GM12878 (cell line): ENCODE results near the gene FSTL4. TPM values are rescaled to one million over a fixed set of nuclear protein-coding genes. Genes with fewer than 3 reads are reported as not detected.

Source experiments
- ATAC-seq: fragments of 200-7000 bp; cut with Tn5 transposase; 3 replicates; pipeline ENCODE4 v1.9.1; 2020; ENCODE audit warnings: mild to moderate bottlenecking, moderate library complexity
- BruUV-seq: library from RNA; stranded (reverse); fragments of 400-500 nt; replicated peaks from 2 replicates; lab custom pipeline; 2021; lab: Mats Ljungman, UMichigan
- CTCF ChIA-PET: fragments of 300-600 bp; sonication (Branson Sonifier 250); formaldehyde crosslinking; extraction: SDS; loops from one replicate; lab custom pipeline; 2021; ENCODE audit warnings: inconsistent platforms; lab: Yijun Ruan, JAX
- POLR2A ChIA-PET: fragments of 350-600 bp; formaldehyde crosslinking; extraction: SDS; loops from one replicate; lab custom pipeline; 2021; ENCODE audit warnings: inconsistent platforms; lab: Charles Lee
- RAD21 ChIA-PET: fragments of 300-600 bp; sonication (Branson Sonifier 250); formaldehyde crosslinking; loops from one replicate; lab custom pipeline; 2023; ENCODE audit warnings: antibody characterized with exemption; ENCODE audit not compliant: unreplicated experiment; lab: Charles Lee
- SMC1A ChIA-PET: fragments of 300-600 bp; sonication (Branson Sonifier 250); formaldehyde crosslinking; loops from one replicate; lab custom pipeline; 2023; ENCODE audit not compliant: unreplicated experiment, uncharacterized antibody; lab: Charles Lee
- DNase-seq: peaks from one replicate; pipeline ENCODE4 v3.0.0-alpha.2; 2011; ENCODE audit warnings: low read depth, low spot score
- FAIRE-seq: peaks from 3 replicates; lab custom pipeline; 2011; peaks lifted over from hg19 to GRCh38; lab: Jason Lieb, UNC
- H2AFZ ChIP-seq: 2 replicates; pipeline ENCODE4 v1.6.0; 2011; ENCODE audit warnings: low read depth, low read length, control low read depth; ENCODE audit not compliant: control insufficient read depth
- H3K27ac ChIP-seq: 2 replicates; pipeline ENCODE4 v1.5.1; 2011; ENCODE audit warnings: control low read depth; ENCODE audit not compliant: control insufficient read depth, insufficient read depth
- H3K27me3 ChIP-seq, 2 experiments: replicated peaks in 1 of 2; 2 replicates each; pipeline versions ENCODE4 v1.6.0 to v1.6.1; 2011; ENCODE audit warnings: low read length in 1 of 2; ENCODE audit not compliant: control insufficient read depth in 2 of 2, insufficient read depth in 2 of 2
- H3K36me3 ChIP-seq, 2 experiments: 2 replicates each; pipeline ENCODE4 v1.5.1; 2011; ENCODE audit warnings: low read length in 1 of 2; ENCODE audit not compliant: control insufficient read depth in 2 of 2, insufficient read depth in 2 of 2
- H3K4me1 ChIP-seq: 2 replicates; pipeline ENCODE4 v1.6.1; 2011; ENCODE audit warnings: mild to moderate bottlenecking, low read length, moderate library complexity, mixed read lengths; ENCODE audit not compliant: control insufficient read depth, insufficient read depth
- H3K4me2 ChIP-seq: 2 replicates; pipeline ENCODE4 v1.6.0; 2011; ENCODE audit warnings: control low read depth; ENCODE audit not compliant: control insufficient read depth, insufficient read depth
- H3K4me3 ChIP-seq: fragments of 200-600 bp; sonication (generic); 2 replicates; pipeline ENCODE4 v1.5.1; 2016
- H3K79me2 ChIP-seq: 2 replicates; pipeline ENCODE4 v1.6.0; 2011; ENCODE audit warnings: low read length; ENCODE audit not compliant: control insufficient read depth, insufficient read depth
- H3K9ac ChIP-seq: 2 replicates; pipeline ENCODE4 v1.8.0; 2011; ENCODE audit warnings: low read length, control low read depth, mixed read lengths; ENCODE audit not compliant: control insufficient read depth, insufficient read depth
- H3K9me3 ChIP-seq: replicated peaks from 3 replicates; pipeline ENCODE4 v1.5.1; 2011; ENCODE audit warnings: mild to moderate bottlenecking, low read length; ENCODE audit not compliant: control insufficient read depth, insufficient read depth
- H4K20me1 ChIP-seq: 2 replicates; pipeline ENCODE4 v1.6.0; 2011; ENCODE audit not compliant: control insufficient read depth, insufficient read depth
- BCL11A ChIP-seq: IDR thresholded peaks from 2 replicates; pipeline ENCODE4 v1.6.1; 2011; ENCODE audit warnings: low read depth, low read length
- BHLHE40 ChIP-seq, 2 experiments: fragments of 450-650 bp in 1 of 2; IDR thresholded peaks; 2 replicates each; pipeline ENCODE4 v1.6.1; 2011 to 2017; ENCODE audit warnings: low read depth in 2 of 2, borderline replicate concordance in 1 of 2, improper control_type of control experiment in 1 of 2, low read length in 1 of 2, mild to moderate bottlenecking in 1 of 2
- CBX5 ChIP-seq: sonication (generic); IDR thresholded peaks from 2 replicates; pipeline ENCODE4 v1.6.1; 2016; ENCODE audit warnings: low read depth, moderate library complexity, mild to moderate bottlenecking, inconsistent platforms
- JUND ChIP-seq: IDR thresholded peaks from 2 replicates; pipeline ENCODE4 v1.6.1; 2012; ENCODE audit warnings: low read depth, mild to moderate bottlenecking, low read length, improper control_type of control experiment, moderate library complexity
- MXI1 ChIP-seq: fragments of 150-350 bp; IDR thresholded peaks from 2 replicates; pipeline ENCODE4 v1.6.1; 2011; ENCODE audit warnings: low read depth, mild to moderate bottlenecking, inconsistent platforms, low read length, improper control_type of control experiment
- SMAD5 ChIP-seq: IDR thresholded peaks from 2 replicates; pipeline ENCODE4 v1.6.1; 2016; ENCODE audit warnings: antibody characterized with exemption, low read depth
- SRF ChIP-seq, 2 experiments: IDR thresholded peaks; 2 replicates each; pipeline ENCODE4 v1.6.1; 2011; ENCODE audit warnings: low read depth in 2 of 2, low read length in 2 of 2, mild to moderate bottlenecking in 1 of 2, moderate library complexity in 1 of 2
- TCF12 ChIP-seq: IDR thresholded peaks from 2 replicates; pipeline ENCODE4 v1.6.1; 2011; ENCODE audit warnings: low read depth, mild to moderate bottlenecking, low read length
- TCF7 ChIP-seq: IDR thresholded peaks from 2 replicates; pipeline ENCODE4 v1.6.1; 2014; ENCODE audit warnings: antibody characterized with exemption, borderline replicate concordance
- ZBTB4 ChIP-seq: fragments of 450-650 bp; formaldehyde crosslinking; IDR thresholded peaks from 2 replicates; pipeline ENCODE4 v1.4.0; 2022; ENCODE audit warnings: mild to moderate bottlenecking, moderate library complexity
- WGBS: methylation state at CpG from one replicate; pipeline ENCODE4 v1.1.6; 2016; ENCODE audit warnings: low lambda C conversion rate; ENCODE audit not compliant: insufficient replicate concordance, insufficient coverage; ENCODE audit errors: missing lambda C conversion rate; 5-methylcytosine and 5-hydroxymethylcytosine counted together
- in situ Hi-C: fragments of 300-500 bp; cut with MboI; formaldehyde crosslinking; loops from 9 replicates; pipeline ENCODE4 v1.14.3; 2018; ENCODE audit warnings: mixed read lengths
- intact Hi-C: fragments of 100-400 bp; cut with micrococcal nuclease; formaldehyde crosslinking; loops from one replicate; pipeline ENCODE4 v1.14.2; 2022; ENCODE audit not compliant: unreplicated experiment
- polyA plus RNA-seq, 11 experiments: library from polyadenylated mRNA; depleted of rRNA in 4 of 11; unstranded in 6 of 11; stranded (reverse) in 5 of 11; fragments of >200 nt; fragmentation: Nextera tagmentation in 4 of 11; fragmentation: Illumina TruSeq in 1 of 11; extraction: Ambion mirVana in 4 of 11; extraction: Trizol in 1 of 11; gene quantifications; 1 replicate in 1 of 11; 2 replicates in 10 of 11; pipeline versions ENCODE4 v1.2.1 to v1.2.3, GENCODE V29; 2011 to 2016; ENCODE audit warnings: inconsistent platforms in 2 of 11, missing spikeins in 2 of 11, low read depth in 1 of 11
- total RNA-seq, 4 experiments: library from RNA; depleted of rRNA in 3 of 4; stranded (reverse); fragments of >200 nt in 3 of 4; fragmentation: Illumina TruSeq in 1 of 4; extraction: Trizol in 1 of 4; gene quantifications; 2 replicates each; pipeline versions ENCODE4 v1.2.1 to v1.2.3, GENCODE V29; 2013 to 2021
- TF ChIP-seq, protein P1 (sequence below): IDR thresholded peaks from 2 replicates; pipeline ENCODE4 v1.6.1; 2012; ENCODE audit warnings: low read length, inconsistent platforms

The FSTL4 gene
- total and polyA plus RNA-seq, 10 of the 15 experiments (the other 5 are each of a cell fraction or from before 2014, with no cell fraction given), result 0.01 to 0.79 (median 0.21) TPM; not detected in 6

DNA sequence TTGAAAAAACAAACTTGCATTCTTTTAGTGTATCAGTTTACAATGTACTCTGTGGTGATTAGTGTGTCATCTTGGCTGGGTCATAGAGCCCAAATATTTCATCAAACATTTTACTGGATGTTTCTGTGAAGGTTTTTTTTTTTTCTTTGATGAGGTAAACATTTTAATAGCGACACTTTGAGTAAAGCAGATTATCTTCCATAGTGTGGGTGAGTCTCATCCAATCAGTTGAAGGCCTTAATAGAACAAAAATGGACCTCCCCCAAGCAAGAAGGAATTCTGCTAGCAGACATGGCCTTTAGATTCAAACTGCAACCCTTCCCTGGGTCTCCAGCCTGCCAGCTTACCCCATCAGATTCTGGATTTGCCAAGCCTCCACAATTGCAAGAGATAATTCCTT, 72.5 kb downstream of the FSTL4 start:
- BruUV-seq, result no TSS peak
- intact Hi-C loops, result no loop called here
- TF ChIP-seq, protein P1, sequence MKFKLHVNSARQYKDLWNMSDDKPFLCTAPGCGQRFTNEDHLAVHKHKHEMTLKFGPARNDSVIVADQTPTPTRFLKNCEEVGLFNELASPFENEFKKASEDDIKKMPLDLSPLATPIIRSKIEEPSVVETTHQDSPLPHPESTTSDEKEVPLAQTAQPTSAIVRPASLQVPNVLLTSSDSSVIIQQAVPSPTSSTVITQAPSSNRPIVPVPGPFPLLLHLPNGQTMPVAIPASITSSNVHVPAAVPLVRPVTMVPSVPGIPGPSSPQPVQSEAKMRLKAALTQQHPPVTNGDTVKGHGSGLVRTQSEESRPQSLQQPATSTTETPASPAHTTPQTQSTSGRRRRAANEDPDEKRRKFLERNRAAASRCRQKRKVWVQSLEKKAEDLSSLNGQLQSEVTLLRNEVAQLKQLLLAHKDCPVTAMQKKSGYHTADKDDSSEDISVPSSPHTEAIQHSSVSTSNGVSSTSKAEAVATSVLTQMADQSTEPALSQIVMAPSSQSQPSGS, result no peak
- TF ChIP-seq TCF7 (no peak), BHLHE40 (IDR thresholded peaks at IDR 0.05; ENCODE audit: borderline replicate concordance in 1 of 2, low read depth in 2 of 2, low read length in 1 of 2) (no peak), SRF (IDR thresholded peaks at IDR 0.05; ENCODE audit: low read depth in 2 of 2, low read length in 2 of 2) (no peak), JUND (no peak), BCL11A (no peak), SMAD5 (no peak), MXI1 (no peak), TCF12 (no peak), ZBTB4 (CRISPR knock-in tag) (no peak), CBX5 (no peak)
- ChIA-PET CTCF (interaction anchor here (1.1 to 1.4 kb wide), 2 partner anchors 80 to 117 kb away, joined by 3 read pairs; no protein-coding TSS in a partner anchor), RAD21 (no interaction called here), POLR2A (interaction anchor here (0.6 to 0.7 kb wide), 4 partner anchors 9 to 158 kb away, joined by 3 to 6 read pairs (median 4); no protein-coding TSS in a partner anchor), SMC1A (no interaction called here)
- Histone ChIP-seq H3K4me3 (no peak overlapping the region), H3K27ac (no peak overlapping the region), H2AFZ (no peak overlapping the region), H3K4me1 (no peaks in the 10 kb centered on the region), H3K9ac (no peak overlapping the region), H3K79me2 (no peaks in the 10 kb centered on the region), H3K27me3 (no peaks in the 10 kb centered on the region), H3K36me3 (no peaks in the 10 kb centered on the region), H3K9me3 (no peaks in the 10 kb centered on the region), H3K4me2 (no peak overlapping the region), H4K20me1 (no peaks in the 10 kb centered on the region)
- DNase-seq (no peak), ATAC-seq (no peak), FAIRE-seq (no peak)
- 0% methylated on average over 1 of the region's 1 CpG for WGBS
- in situ Hi-C loops, result no loop called here
